Uterus (tissue), 4 donors: ENCODE measurements around the gene MSI2. TPM values are rescaled to one million over a fixed set of nuclear protein-coding genes. Genes with fewer than 3 reads are reported as not detected.

Source experiments
- DNase-seq, 2 donors: peaks; one replicate each; pipeline ENCODE4 v3.0.0-alpha.2; 2019 to 2020
- H3K27ac ChIP-seq, 2 donors: fragments of 200-600 bp; sonication (generic); 1 replicate in 1 of 2; 2 replicates in 1 of 2; pipeline ENCODE4 v1.5.1; 2016 to 2018
- H3K27me3 ChIP-seq, 2 donors: fragments of 200-600 bp; sonication (generic); one replicate each; pipeline ENCODE4 v1.5.1; 2018 to 2019; ENCODE audit warnings: control low read depth in 1 of 2
- H3K36me3 ChIP-seq, 2 donors: fragments of 200-600 bp; sonication (generic); one replicate each; pipeline ENCODE4 v1.5.1; 2019; ENCODE audit warnings: control low read depth in 1 of 2
- H3K4me1 ChIP-seq, 2 donors: fragments of 200-600 bp; sonication (generic); one replicate each; pipeline ENCODE4 v1.5.1; 2018 to 2019; ENCODE audit warnings: control low read depth in 1 of 2
- H3K4me3 ChIP-seq, 2 donors: fragments of 200-600 bp; sonication (generic); 1 replicate in 1 of 2; 2 replicates in 1 of 2; pipeline ENCODE4 v1.5.1; 2018 to 2019; ENCODE audit warnings: mild to moderate bottlenecking in 1 of 2
- H3K9me3 ChIP-seq, 2 donors: fragments of 200-600 bp; sonication (generic); one replicate each; pipeline ENCODE4 v1.5.1; 2019; ENCODE audit warnings: control low read depth in 1 of 2
- CTCF ChIP-seq, 4 experiments: fragments of 200-600 bp in 2 of 4; fragments of 450-650 bp in 2 of 4; sonication (generic) in 2 of 4; IDR thresholded peaks; one replicate each; pipeline ENCODE4 v1.5.1; 2016 to 2019; ENCODE audit warnings: antibody characterized with exemption in 4 of 4, mild to moderate bottlenecking in 2 of 4, moderate library complexity in 1 of 4
- POLR2A ChIP-seq, 2 donors: fragments of 450-650 bp; IDR thresholded peaks; one replicate each; pipeline ENCODE4 v1.6.1; 2016; ENCODE audit warnings: antibody characterized with exemption in 2 of 2, mild to moderate bottlenecking in 1 of 2, moderate library complexity in 1 of 2
- intact Hi-C: fragments of 100-400 bp; cut with DNase I; formaldehyde crosslinking; loops from one replicate; pipeline ENCODE4 v1.15.1; 2023; ENCODE audit warnings: low total_unique reads
- total RNA-seq, 4 donors: library from RNA; depleted of rRNA in 3 of 4; stranded (reverse); fragments of >200 nt in 3 of 4; gene quantifications; one replicate each; pipeline versions ENCODE4 v1.1.0 to v1.2.4, GENCODE V29; 2014 to 2023
- donor health status: DM: yes; HTN: yes; CAD: no.

Gene MSI2
- total RNA-seq, 4 donors from 2014 or later: 13.2 to 60.8 (median 44.5) TPM

GRCh38 chr17:57696050-57696449 is 439.7 kb downstream of the MSI2 start:
- no peaks in the 10 kb centered on the region for H3K9me3 ChIP-seq
- no peak overlapping the region for H3K27ac ChIP-seq
- no peaks in the 10 kb centered on the region for H3K4me1 ChIP-seq
- TF ChIP-seq CTCF (IDR thresholded peaks at IDR 0.05) (no peak), POLR2A (IDR thresholded peaks at IDR 0.05) (no peak)
- H3K27me3 ChIP-seq: no peaks in the 10 kb centered on the region
- no peaks in the 10 kb centered on the region for H3K36me3 ChIP-seq
- DNase-seq: no peak
- intact Hi-C loops: no loop called here
- H3K4me3 ChIP-seq: no peak overlapping the region

GRCh38 chr17:57697197-57697596 is 440.9 kb downstream of the MSI2 start:
- TF ChIP-seq POLR2A (IDR thresholded peaks at IDR 0.05) (no peak), CTCF (IDR thresholded peaks at IDR 0.05) (no peak)
- intact Hi-C loops: no loop called here
- Histone ChIP-seq H3K27me3 (no peaks in the 10 kb centered on the region), H3K4me3 (no peak overlapping the region), H3K27ac (no peak overlapping the region), H3K9me3 (no peaks in the 10 kb centered on the region), H3K36me3 (no peaks in the 10 kb centered on the region), H3K4me1 (no peaks in the 10 kb centered on the region)
- no peak for DNase-seq

- no peaks in the 10 kb centered on the region for H3K36me3 ChIP-seq
- H3K27ac ChIP-seq: no peak overlapping the region
- H3K4me1 ChIP-seq: no peaks in the 10 kb centered on the region
- no peak for DNase-seq
- no peak for TF ChIP-seq POLR2A (IDR thresholded peaks at IDR 0.05)
- no peak for TF ChIP-seq CTCF (IDR thresholded peaks at IDR 0.05)
- H3K4me3 ChIP-seq: no peak overlapping the region
- intact Hi-C loops: no loop called here
- H3K27me3 ChIP-seq: no peaks in the 10 kb centered on the region
- H3K9me3 ChIP-seq: no peaks in the 10 kb centered on the region
These were observed 441.8 kb downstream of the MSI2 start for GRCh38 chr17:57697891-57698711.

GRCh38 chr17:57699751-57700219 is 443.5 kb downstream of the MSI2 start:
- Histone ChIP-seq H3K4me3 (no peak overlapping the region), H3K4me1 (no peaks in the 10 kb centered on the region), H3K27me3 (no peaks in the 10 kb centered on the region), H3K9me3 (no peaks in the 10 kb centered on the region), H3K27ac (no peak overlapping the region), H3K36me3 (no peaks in the 10 kb centered on the region)
- no peak for DNase-seq
- no peak for TF ChIP-seq CTCF (IDR thresholded peaks at IDR 0.05)
- TF ChIP-seq POLR2A (IDR thresholded peaks at IDR 0.05): no peak
- intact Hi-C loops: no loop called here

- Histone ChIP-seq H3K9me3 (no peaks in the 10 kb centered on the region), H3K27me3 (no peaks in the 10 kb centered on the region), H3K4me1 (no peaks in the 10 kb centered on the region), H3K36me3 (no peaks in the 10 kb centered on the region), H3K4me3 (no peak overlapping the region), H3K27ac (no peak overlapping the region)
- intact Hi-C loops: no loop called here
- TF ChIP-seq CTCF (IDR thresholded peaks at IDR 0.05): no peak
- no peak for DNase-seq
These were observed 444.8 kb downstream of the MSI2 start for GRCh38 chr17:57701124-57701523.
